ENCODE data around the gene GJB3.

GRCh38 chr1:34777519-34778321 is 3.3 kb upstream of the GJB3 start:
- no peak for TF ChIP-seq EZH2 (IDR thresholded peaks at IDR 0.05; ENCODE audit: low read length)
- TF ChIP-seq CTCF (optimal IDR thresholded peaks at IDR 0.05 in 1 of 3, IDR thresholded peaks at IDR 0.05 in 1 of 3, conservative IDR thresholded peaks at IDR 0.05 in 1 of 3; ENCODE audit: extremely low read depth in 1 of 3, insufficient read depth in 2 of 3, low read length in 3 of 3), result no peak

Data from keratinocyte (primary cell).